GM19240 (cell line): ENCODE results near the gene ERRFI1.
"Not testable (repeated sequence)": the region's sequence is repeated elsewhere in the genome, so short reads cannot be mapped to it uniquely, and the experiment has no call there.

Experiments used
- DNase-seq: peaks from one replicate; pipeline ENCODE4 v3.0.0; 2011; ENCODE audit warnings: low spot score; ENCODE audit not compliant: insufficient read length

ERRFI1 gene

DNA sequence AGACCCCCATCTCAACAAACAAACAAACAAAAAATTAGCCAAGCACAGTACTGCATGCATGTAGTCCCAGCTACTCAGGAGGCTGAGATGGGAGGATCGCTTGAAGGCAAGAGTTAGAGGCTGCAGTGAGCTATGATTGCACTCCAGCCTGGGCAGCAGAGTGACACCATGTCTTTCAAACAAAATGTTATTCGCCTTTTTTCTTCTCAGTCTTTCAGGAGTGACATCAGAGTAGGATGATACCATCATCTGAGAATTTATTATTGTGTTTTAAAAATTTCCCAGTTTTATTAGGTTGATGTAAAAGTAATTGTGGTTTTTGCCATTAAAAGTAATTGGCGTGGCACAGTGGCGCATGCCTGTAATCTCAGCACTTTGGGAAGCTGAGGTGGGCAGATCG is 53.8 kb downstream of the ERRFI1 start:
- DNase-seq: no peak

DNA sequence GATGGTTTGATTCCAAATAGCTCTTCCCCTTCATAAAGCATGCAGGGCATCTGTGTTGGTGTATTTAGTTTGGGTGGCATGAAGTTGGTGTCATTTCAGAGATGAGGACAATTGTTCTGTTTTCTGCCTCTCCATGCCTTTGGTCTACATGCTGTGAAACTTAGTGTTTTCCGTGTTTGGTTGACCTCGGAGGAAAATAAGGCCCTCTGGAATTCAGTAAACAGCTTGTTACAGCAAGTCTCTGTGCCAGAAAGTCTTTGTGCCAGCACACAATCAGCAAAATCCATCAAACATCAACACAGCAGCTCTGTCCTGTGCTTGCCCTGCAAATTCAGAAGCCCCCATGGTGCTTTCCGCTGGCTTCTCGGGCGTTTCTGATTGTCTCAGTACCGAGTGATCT is 55.1 kb downstream of the ERRFI1 start:
- DNase-seq: no peak

DNA sequence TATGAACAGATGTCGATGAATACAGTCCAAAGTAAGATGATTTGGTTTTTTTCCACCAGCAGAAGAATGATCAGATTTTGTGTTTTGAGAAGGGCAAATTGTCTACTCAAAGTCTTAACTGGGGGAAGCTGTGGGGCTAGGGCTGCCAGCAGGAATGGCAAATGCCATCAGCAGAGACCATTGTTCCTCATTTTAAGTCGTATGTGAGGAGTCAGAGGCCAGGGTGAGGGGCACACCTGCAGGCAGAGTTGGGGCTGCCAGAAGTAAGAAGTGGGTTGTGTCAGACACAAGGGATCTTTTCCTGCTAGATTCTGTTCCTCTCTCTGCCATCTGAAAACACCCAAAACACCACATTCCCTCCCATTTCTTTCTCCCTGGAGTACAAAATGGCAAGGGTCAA is 55.9 kb downstream of the ERRFI1 start:
- no peak for DNase-seq

DNA sequence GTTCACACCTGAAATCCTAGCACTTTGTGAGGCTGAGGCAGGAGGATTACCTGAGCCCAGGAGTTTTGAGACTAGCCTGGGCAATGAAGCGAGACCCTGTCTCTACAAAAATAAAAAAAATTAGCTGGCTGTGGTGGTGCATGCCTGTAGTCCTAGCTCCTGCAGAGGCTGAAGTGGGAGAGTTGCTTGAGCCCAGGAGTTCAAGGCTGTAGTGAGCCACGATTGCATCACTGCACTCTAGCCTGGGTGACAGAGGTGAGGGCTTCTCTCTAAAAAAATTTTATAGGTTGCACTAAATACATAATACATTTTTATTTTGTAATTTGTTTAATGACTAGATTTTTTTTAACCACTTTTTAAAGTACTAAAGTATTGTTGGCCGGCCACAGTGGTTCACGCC is 58.5 kb downstream of the ERRFI1 start:
- DNase-seq: no peak

GRCh38 chr1:7967196-7967595 is 58.9 kb downstream of the ERRFI1 start:
- DNase-seq: no peak

GRCh38 chr1:7964476-7964875 is 61.6 kb downstream of the ERRFI1 start:
- DNase-seq: no peak

DNA sequence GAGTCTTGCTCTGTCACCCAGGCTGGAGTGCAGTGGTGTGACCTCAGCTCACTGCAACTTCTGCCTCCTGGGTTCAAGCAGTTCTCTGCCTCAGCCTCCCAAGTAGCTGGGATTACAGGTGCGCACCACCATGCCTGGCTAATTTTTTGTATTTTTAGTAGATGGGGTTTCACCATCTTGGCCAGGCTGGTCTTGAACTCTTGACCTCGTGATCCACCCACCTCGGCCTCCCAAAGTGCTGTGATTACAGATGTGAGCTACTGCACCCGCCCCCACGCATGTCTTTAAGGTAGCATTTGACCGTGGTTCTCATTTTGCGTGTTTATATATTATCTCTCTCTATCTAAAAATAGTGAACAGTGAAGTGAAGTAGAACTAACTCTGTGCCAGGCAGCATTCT is 62.3 kb downstream of the ERRFI1 start:
- DNase-seq: not testable (repeated sequence)

- DNase-seq: not testable (repeated sequence)
Measured at GRCh38 chr1:7963378-7963730, 62.8 kb downstream of the ERRFI1 start.

DNA sequence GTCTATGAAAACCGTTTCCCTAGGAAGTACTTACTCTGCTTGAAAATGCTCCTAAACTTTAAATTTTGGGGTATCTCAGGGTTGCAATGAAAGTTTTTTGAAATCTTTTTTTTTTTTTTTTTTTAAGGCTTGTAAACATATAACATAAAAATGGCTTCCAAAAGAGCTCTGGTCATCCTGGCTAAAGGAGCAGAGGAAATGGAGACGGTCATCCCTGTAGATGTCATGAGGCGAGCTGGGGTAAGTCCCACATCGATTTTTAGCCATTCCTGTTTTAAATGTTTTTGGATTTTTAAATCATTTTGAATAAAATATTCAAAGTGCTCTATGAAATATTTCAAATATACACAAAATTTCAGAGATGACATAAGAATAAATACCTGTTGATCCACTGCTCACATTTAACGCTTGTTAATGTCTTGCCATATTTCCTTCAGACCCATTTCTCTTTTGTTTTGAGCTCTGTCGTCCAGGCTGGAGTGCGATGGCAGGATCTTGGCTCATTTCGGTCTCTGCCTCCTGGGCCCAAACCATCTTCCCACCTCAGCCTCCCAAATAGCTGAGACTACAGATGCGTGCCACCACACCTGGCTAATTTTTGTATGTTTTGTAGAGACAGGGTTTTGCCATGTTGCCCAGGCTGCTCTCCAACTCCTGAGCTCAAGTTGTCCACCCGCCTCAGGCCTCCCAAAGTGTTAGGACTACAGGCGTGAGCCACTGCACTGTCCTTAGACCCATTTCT is 63.3 kb downstream of the ERRFI1 start:
- DNase-seq: no peak

DNA sequence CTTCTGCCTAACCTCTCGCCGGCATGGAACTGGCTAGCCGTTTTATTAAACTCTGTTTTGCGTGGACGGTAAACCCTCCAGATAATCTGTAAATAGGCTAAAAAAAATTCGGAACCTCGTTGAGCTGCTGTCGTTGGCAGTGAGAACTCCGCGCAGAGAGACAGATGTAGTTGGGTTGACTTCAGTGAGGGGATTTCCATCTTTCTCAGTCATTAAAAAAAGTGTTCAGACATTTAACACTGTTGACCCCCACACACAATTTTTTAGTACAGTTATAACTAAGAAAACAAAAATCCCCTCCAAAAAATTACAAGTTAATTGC is 64.1 kb downstream of the ERRFI1 start:
- no peak for DNase-seq
